NCI-H1417 (cell line): ENCODE data around the gene NDNF.

Experiments used
- DNase-seq, 3 experiments: peaks; one replicate each; lab custom pipeline; 2025; lab: John Stamatoyannopoulos, UW

Gene NDNF

DNA sequence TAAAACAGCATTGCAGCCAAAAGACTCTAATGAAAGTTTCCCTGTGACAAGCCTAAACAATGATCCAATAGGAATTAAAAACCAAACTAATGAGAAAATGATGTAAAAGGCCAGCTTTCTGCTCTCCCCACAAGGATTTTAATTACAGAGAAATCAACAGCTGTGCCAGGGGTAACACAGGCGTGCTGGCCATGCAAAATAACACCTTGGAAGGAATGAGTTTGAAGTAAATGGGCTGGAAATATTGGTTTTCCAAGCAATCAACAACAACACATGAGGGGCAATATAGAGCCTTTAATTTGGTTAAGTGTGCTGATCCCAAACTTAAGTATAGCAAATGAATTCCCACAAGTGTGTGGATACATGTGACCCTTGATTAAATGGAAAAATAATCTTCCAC, 56.9 kb downstream of the NDNF start:
- DNase-seq = no peak

DNA sequence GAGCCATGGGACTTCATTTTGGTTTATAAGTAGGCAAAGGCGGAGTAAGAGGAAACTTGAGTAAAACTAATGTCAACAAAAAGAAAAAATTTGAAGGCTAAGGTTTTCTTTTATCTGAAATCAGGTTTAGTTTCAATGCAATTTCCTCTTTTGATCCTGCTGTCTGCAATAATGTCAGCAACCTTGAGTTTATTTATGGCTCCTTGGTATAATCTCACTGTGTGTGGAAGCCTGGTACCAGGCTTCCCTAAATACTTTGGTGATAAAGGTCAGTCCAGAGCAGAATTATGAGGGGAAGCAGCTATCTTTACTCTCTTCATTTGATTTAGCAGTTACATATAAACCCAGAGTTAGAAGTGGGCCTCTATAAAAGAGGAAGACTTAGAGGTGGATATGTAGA, 57.8 kb downstream of the NDNF start:
- no peak for DNase-seq

DNA sequence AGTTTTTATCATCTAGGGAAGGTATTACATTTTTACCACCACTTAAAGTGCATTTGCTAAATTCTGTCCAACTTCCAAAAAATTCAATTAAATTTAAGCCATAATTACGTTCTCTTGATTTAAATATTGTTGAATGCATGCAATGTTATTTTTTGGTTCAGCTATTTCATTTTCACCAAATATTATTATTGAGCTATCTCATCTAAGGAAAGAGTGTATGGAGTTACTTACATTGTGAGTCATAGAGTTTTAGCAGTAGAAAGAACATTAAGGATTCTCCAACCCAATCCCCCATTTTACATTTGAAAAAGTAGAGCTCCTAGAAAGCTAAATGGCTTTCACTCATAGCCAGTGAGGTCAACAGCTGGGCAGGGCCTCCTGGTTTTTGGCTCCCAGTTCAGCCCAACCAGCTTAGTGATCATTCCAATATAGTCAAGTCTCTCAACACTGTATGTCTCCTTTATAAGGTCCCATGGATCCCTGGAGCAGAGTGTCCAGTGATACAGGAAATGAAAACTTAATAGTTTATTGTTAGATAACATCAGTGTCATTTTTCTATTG, 60.5 kb downstream of the NDNF start:
- no peak for DNase-seq

DNA sequence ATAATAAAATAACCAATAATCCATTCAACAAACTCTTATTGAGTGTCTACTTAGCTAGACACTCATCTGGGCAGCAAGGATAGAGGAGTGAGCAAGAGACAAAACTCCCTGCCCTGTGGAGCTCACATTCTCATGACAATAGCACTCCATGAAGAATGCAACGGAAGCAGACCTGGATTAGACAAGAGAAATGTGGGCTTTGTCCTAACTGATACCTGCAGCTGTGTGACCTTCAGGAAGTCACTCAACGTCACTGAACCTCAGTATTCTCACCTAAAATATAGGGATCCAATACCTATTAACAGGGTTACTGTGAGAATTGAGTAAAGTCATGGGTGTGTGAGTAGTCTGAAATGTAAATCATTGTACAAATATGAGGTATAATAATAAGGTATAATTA, 61.2 kb downstream of the NDNF start:
- DNase-seq = no peak

DNA sequence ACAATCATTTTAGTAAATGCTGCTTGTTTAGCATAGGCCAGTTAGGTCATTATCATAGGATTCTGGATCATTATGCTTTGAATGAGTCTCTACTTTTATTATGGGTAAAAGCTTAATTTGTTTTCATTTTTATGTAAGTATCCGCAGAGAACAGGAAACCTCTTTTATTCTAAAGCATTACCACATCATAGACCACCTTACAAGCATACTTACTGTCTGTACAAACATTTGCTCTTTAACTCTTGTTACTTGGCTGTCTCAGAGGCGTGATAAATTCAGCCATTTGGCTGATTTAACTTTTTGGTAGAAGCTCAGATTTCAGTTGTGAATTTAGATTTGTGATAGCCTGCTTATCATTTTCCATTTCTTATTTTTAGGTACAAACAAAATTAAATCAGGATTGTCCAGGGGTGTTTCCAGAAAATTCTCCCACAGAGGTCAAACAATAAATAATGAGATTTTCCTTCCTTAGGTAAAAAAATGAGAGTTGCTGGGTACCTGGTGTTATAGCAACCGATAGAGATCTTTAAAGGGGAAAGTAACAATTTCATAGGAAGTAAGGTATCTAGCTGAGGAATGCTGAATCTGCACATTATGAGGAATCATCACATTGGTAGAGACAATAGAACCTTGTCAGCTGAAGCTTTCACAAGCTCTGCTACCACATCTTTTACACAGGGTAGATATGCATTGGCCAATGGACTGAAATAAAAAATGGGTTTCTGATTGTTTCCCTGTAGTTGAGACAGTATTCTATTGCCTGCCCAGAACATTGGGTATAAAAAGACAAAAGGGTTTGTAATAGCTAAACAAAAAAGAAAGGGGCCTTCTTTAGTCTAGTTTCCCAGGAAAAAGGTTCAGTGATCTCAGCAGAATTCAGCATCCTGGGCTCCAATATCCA, 62.5 kb downstream of the NDNF start:
- DNase-seq = no peak

DNA sequence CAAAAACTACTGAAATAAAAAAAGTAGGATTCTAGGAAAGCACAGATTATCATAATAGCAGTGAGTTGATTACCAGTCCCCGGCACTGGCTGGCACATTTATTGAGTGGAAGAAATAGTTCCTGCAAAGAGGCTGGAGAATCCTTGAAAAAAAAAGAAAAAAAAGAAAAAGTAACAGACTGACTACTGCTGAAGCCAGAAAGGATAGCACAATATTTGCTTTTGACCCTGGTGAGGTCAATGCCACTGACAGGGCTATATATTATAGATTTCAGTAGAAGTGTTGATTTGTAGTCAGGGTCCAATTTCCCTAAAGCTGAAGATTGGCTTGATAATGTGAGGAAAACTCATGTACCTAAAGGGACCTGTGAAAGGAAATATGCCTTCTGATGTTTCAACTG, 64.7 kb downstream of the NDNF start:
- DNase-seq = no peak

DNA sequence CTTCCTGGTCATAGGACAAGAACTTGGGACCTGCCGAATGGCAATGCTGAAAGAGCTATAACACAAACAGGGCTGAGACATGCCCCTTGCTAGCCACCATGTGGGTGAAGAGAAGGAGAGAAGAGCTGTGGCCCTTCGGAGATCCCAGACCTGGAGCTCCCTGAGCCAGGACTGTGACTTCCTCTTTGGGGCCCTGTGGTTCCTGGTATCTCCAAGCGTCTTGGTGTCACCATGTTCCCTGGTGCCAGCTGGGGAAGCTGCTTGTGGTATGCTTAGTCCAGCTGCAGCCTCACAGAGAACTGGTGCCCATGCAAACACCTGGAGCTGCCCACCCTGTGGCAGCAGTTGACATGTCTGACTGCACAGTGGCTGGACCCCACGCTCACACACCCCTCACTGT, 68.5 kb downstream of the NDNF start:
- no peak for DNase-seq

DNA sequence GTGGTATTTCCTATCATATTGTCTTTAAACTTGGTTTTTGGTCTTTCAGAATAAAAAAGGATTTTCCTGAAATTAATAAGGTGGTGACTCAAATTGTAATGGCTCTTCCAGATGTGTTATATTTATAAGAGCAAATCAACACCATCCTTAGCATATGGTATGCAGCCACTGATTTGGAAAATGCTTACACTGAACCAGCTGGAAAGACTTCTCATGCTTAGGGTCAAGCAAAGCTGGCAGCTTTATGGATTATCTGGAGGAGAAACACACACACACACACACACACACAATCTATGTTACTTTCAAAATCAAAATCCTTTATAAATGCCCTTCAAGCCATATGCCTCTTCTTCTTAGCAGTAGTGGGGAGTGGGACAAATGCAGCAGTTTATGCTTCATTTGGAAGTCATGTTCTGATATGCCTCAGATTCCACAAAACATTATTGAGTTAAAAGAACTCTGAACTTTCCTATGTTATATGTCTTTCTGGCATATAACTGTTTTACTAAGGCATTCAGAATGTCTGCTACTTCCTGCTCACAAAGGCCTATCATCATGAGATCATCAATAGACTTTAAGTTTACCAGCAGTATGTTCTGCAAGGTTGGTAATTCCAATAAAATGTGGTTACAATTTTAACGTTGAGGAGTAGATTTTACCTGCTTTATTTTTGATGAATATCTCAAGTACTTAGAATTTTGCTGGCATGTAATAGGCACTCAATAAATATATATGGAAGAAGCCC, 76.9 kb downstream of the NDNF start:
- no peak for DNase-seq

DNA sequence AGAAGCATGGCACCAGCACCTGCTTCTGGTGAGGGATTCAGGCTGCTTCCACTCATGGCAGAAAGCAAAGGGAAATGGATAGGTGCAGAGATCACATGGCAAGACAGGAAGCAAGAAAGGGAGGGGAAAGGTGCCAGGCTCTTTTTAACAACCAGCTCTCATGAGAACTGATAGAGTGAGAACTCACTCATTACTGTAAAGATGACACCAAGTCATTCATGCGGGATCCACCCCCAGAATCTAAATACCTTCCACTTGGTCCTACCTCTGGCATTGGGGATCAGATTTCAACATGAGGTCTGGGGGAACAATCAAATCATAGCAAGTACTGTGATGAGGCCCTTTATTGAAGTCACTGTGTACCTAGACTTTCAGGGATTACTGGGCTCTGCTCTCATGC, 77.8 kb downstream of the NDNF start:
- DNase-seq = no peak

DNA sequence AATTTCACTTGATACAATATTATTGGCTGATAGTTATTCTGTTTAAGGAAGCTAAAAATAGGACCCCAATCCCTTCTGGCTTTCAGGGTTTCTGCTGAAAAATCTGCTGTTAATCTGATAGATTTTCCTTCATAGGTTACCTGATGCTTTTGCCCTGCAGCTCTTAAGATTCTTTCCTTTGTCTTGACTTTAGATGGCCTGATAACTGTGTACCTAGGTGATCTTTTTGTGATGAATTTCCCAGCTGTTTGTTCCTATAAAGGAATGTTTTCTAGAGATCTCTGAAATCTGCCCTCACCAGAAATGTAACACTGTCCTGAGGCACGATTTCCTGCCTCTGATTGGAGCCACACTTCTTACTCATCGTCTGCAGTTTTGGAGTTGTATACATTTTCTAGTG, 80.5 kb downstream of the NDNF start:
- DNase-seq = no peak

DNA sequence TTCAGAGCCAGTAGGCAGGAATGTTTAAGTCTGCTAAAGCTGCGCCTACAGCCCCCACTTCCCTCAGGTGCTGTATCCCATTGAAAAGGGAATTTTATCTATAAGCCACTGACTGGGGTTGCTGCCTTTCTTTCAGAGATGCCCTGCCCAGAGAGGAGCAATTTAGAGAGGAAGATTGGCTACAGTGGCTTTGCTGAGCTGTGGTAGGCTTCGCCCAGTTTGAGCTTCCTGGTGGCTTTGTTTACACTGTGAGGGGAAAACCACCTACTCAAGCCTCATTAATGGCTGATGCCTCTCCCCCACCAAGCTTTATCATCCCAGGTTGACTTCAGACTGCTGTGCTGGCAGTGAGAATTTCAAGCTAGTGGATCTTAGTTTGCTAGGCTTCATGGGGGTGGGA, 82.1 kb downstream of the NDNF start:
- no peak for DNase-seq
